K562 (cell line): ENCODE data around the gene PPM1L.

Source experiments
- PYGO2 ChIP-seq: fragments of 450-650 bp; IDR thresholded peaks from 2 replicates; pipeline ENCODE4 v1.6.1; 2016; ENCODE audit warnings: mild to moderate bottlenecking, missing genetic modification characterization, moderate library complexity, missing compliant biosample characterization
- TCF7L2 ChIP-seq: fragments of 150-350 bp; IDR thresholded peaks from 2 replicates; pipeline ENCODE4 v1.6.1; 2016; ENCODE audit warnings: low read depth, mild to moderate bottlenecking, low read length, moderate library complexity

- no peak for TF ChIP-seq TCF7L2
- no peak for TF ChIP-seq PYGO2 (tag)
Measured at GRCh38 chr3:160753953-160754352, 2.1 kb upstream of the PPM1L start.
